DLD1 (cell line): ENCODE measurements around the gene PRODH.
"Not testable (repeated sequence)": the region's sequence is repeated elsewhere in the genome, so short reads cannot be mapped to it uniquely, and the experiment has no call there.

Source experiments
- in situ Hi-C: cut with HindIII; loops from 2 replicates; pipeline ENCODE4 v1.10.0; 2017; ENCODE audit warnings: low sequenced_read_pairs

The PRODH gene

GRCh38 chr22:18935889-18936529 is at the start of gene PRODH:
TSS of gene PRODH (minus strand) at chr22:18936293. CDS start at chr22:18936287, 6 bp downstream.
- in situ Hi-C loops, result no loop called here

DNA sequence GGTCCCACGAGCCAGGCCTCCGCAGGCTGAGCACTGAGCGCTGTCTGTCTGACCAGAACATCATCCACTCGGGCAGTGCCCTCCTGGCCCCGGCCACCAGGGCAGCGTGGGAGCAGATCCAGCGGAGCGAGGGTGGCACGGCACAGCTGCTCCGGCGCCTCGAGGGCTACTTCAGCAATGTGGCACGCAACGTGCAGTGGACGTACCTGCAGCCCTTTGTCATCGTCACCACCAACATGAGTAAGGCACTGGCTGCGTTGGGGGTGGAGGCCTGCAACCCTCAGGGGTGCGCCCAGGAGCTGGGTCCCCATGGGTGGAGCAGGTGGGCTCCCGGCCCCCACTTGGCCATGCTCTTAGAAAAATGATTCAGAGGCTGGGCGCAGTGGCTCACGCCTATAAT is 49.7 kb upstream of the PRODH start:
- in situ Hi-C loops, result no loop called here

- in situ Hi-C loops, result no loop called here
These were observed 48.5 kb upstream of the PRODH start for GRCh38 chr22:18984564-18984963.

- in situ Hi-C loops, result no loop called here
These were observed 47.1 kb upstream of the PRODH start for GRCh38 chr22:18983120-18983651.

- in situ Hi-C loops, result no loop called here
These were observed 44.7 kb upstream of the PRODH start for GRCh38 chr22:18980829-18981228.

- in situ Hi-C loops, result no loop called here
These were observed 43.9 kb upstream of the PRODH start for GRCh38 chr22:18979957-18980356.

DNA sequence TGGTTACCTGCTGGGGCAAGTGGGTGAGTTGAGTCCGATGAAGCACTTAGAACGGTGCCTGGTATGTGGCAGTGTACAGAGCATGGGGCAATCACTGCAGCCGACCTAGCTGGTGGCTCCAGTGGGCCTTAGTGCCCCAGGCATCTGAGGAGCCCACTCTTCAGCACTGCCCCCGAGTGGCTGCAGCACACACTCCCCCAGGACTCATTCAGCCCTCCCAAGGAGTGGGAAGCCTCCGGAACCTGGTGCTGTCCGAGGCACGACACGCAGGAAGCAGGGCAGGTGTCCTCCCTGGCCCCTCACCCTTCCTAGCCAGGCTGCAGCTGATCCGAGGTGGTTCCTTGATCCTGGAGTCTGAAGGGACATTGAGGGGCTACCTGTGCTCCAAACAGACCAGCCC is 42.4 kb upstream of the PRODH start:
- in situ Hi-C loops, result no loop called here

GRCh38 chr22:18977824-18978425 is 41.8 kb upstream of the PRODH start:
- in situ Hi-C loops, result no loop called here

GRCh38 chr22:18976197-18976751 is 40.2 kb upstream of the PRODH start:
- in situ Hi-C loops, result no loop called here

- in situ Hi-C loops, result no loop called here
These were observed 39.5 kb upstream of the PRODH start for GRCh38 chr22:18975434-18976196.

GRCh38 chr22:18974477-18975180 is 38.5 kb upstream of the PRODH start:
- in situ Hi-C loops, result no loop called here

DNA sequence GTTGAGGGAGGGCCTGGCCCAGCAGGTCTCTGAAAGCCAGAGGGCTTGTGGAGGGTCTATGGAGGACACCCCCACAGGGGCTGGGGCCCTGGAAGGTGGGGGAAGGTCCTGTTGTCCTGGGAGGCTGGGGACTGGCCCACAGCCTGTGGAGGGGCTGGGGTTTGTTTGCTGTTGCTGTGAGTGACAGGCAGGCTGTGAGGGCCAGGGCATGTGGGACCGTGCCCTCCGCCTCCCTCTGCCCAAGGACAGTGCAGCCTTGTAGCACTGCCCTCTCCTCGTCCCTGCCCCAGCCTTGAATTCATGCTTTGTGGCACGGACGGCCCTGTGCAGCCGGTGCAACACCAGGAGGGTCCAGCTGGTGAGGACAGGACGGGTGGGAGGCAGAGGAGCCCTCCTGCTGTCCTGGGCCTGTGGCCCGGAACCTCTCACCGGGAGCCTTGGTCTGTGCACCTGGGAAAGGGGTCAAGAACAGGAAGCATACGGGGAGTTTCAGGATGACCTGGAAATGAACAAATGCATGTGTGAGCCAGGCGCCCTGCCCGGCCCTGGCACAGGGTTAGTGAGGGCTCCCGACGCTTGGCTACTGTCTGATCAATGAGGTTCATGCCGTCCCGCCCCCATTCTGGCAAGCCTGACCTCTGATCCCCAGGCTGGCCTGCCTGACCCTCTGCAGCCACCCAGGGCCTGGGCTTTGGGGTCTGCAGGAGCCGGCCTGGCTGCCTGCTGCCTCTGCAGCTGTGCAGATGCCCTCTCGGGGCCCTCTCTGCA is 37.4 kb upstream of the PRODH start:
- in situ Hi-C loops, result no loop called here

- in situ Hi-C loops, result not testable (repeated sequence)
These were observed 36.5 kb upstream of the PRODH start for GRCh38 chr22:18972591-18972990.

DNA sequence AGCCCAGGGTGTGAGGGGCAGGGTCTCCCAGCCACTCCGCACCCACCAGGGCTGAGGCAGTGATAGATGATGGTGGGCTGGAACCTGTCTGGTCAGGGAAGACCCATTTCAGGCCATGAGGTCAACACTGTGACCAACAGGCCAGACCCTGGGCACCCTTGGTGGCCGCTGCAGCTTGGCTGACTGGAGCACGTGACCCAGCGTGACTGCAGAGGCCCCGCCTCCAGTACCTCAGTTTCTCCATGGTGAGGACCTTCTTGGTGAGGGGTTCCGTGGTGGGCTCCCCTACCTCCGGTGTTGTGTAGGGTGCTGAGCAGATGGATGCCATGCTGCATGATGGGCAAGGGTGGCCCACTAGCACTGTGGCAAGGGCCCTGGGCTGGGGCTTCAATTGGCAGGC is 35.9 kb upstream of the PRODH start:
- in situ Hi-C loops, result not testable (repeated sequence)

GRCh38 chr22:18971321-18971751 is 35.2 kb upstream of the PRODH start:
- in situ Hi-C loops, result no loop called here

DNA sequence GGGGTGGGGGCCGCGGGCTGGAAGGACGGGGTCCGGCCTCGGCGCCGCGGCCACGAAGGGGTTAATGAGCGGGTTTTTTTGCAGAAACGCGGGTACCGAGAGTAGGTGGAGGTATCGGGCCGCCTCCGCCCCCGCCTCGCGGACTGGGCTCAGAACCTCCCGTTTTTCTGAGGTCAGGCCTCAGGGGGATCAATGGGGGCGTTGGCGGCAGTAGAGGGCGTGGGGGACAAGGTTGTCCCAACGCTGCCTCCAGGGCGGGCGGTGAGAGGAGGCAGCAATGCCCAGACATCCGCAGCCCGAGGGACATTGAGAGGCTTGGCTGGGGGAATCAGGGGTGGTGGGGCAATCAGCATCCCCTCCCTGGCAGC is 34.8 kb upstream of the PRODH start:
- in situ Hi-C loops, result no loop called here

- in situ Hi-C loops, result no loop called here
These were observed 34.3 kb upstream of the PRODH start for GRCh38 chr22:18970176-18970947.

GRCh38 chr22:18969158-18969942 is 33.3 kb upstream of the PRODH start:
- in situ Hi-C loops, result not testable (repeated sequence)
